Measurements from ENCODE around the gene INTS7. TPM values are rescaled to one million over a fixed set of nuclear protein-coding genes. Genes with fewer than 3 reads are reported as not detected.

The INTS7 gene
- polyA plus RNA-seq, 1 of the 3 experiments (the other 2 are of a cell fraction) = 8.7 TPM

GRCh38 chr1:212044851-212045250 is 9.5 kb upstream of the INTS7 start:
- WGBS (ENCODE audit: low lambda C conversion rate) = 100% methylated on average over 1 of the region's 1 CpG
- Histone ChIP-seq H3K4me2 (no peak overlapping the region), H3K27me3 (ENCODE audit: insufficient read depth) (no peaks in the 10 kb centered on the region), H3K4me3 (ENCODE audit: low read depth in 2 of 2, low read length in 1 of 2) (no peak overlapping the region), H3K27ac (ENCODE audit: low read depth in 2 of 2, low read length in 1 of 2) (no peak overlapping the region), H3K36me3 (replicated peaks in 1 of 2; ENCODE audit: control insufficient read depth in 1 of 2, insufficient read depth in 2 of 2, low read length in 1 of 2) (peaks cover 4 to 5% of the 10 kb centered on the region in 2 experiments), H4K20me1 (ENCODE audit: insufficient read depth) (no peaks in the 10 kb centered on the region), H3K9me2 (no peaks in the 10 kb centered on the region), H3K79me2 (ENCODE audit: insufficient read depth) (peaks cover 64% of the 10 kb centered on the region), H3K9ac (no peak overlapping the region), H3F3A (replicated peaks; ENCODE audit: insufficient read depth) (no peaks in the 10 kb centered on the region), H2AFZ (ENCODE audit: low read depth) (no peak overlapping the region), H3K4me1 (ENCODE audit: control insufficient read depth in 1 of 2, insufficient read depth in 2 of 2, low read depth in 1 of 2, low read length in 1 of 2) (peaks cover 0 to 3% of the 10 kb centered on the region in 2 experiments; a peak in 2 of 4 replicates), H3K9me3 (no peaks in the 10 kb centered on the region)
- POLR2A ChIA-PET = interaction anchor here (1.3 kb wide), 1 partner anchor 10 kb away, joined by 4 read pairs; the partner anchor contains the start of genes DTL and INTS7
- TF ChIP-seq EZH2phosphoT487 (IDR thresholded peaks at IDR 0.05; ENCODE audit: borderline replicate concordance, low read depth) (no peak), JUND (IDR thresholded peaks at IDR 0.05) (no peak)
- DNase-seq = no peak
- CTCF ChIA-PET = interaction anchor here (0.9 to 1.8 kb wide), 5 partner anchors 10 to 575 kb away, joined by 3 to 11 read pairs (median 6); partner anchors contain the start of genes DTL and INTS7

GRCh38 chr1:212042436-212042835 is 7.1 kb upstream of the INTS7 start:
- no peak for DNase-seq
- no peaks in the 10 kb centered on the region for H3K9me3 ChIP-seq
- H3K36me3 ChIP-seq (replicated peaks in 1 of 2; ENCODE audit: control insufficient read depth in 1 of 2, insufficient read depth in 2 of 2, low read length in 1 of 2) = peaks cover 0 to 10% of the 10 kb centered on the region in 2 experiments
- H4K20me1 ChIP-seq (ENCODE audit: insufficient read depth) = no peaks in the 10 kb centered on the region; the same call in 1 of the 2 replicates
- no peaks in the 10 kb centered on the region for H3K9me2 ChIP-seq
- H3F3A ChIP-seq (replicated peaks; ENCODE audit: insufficient read depth) = no peaks in the 10 kb centered on the region
- TF ChIP-seq SMC3 (IDR thresholded peaks at IDR 0.05; ENCODE audit: low read depth, low read length) (no peak), RFX5 (IDR thresholded peaks at IDR 0.05; ENCODE audit: low read length) (no peak), NFIC (IDR thresholded peaks at IDR 0.05; ENCODE audit: borderline replicate concordance) (no peak), RXRA (IDR thresholded peaks at IDR 0.05; ENCODE audit: borderline replicate concordance, low read depth) (no peak), MEF2A (IDR thresholded peaks at IDR 0.05; ENCODE audit: borderline replicate concordance, low read depth) (no peak), FOSL2 (IDR thresholded peaks at IDR 0.05; ENCODE audit: borderline replicate concordance, low read depth) (no peak), SIN3A (IDR thresholded peaks at IDR 0.05; ENCODE audit: borderline replicate concordance, low read depth, low read length) (no peak), TCF12 (IDR thresholded peaks at IDR 0.05) (no peak), IRF3 (IDR thresholded peaks at IDR 0.05; ENCODE audit: low read depth, low read length) (no peak), ELF1 (IDR thresholded peaks at IDR 0.05) (no peak), FOXJ3 (CRISPR knock-in tag; IDR thresholded peaks at IDR 0.05) (no peak), RCOR1 (IDR thresholded peaks at IDR 0.05; ENCODE audit: low read length) (no peak), CTCF (IDR thresholded peaks at IDR 0.05) (no peak), POLR2AphosphoS5 (IDR thresholded peaks at IDR 0.05; ENCODE audit: low read depth, low read length) (no peak), EZH2phosphoT487 (IDR thresholded peaks at IDR 0.05; ENCODE audit: borderline replicate concordance, low read depth) (no peak), RAD21 (IDR thresholded peaks at IDR 0.05; ENCODE audit: low read length) (no peak), PBX3 (IDR thresholded peaks at IDR 0.05) (no peak), USF2 (IDR thresholded peaks at IDR 0.05; ENCODE audit: borderline replicate concordance, low read depth, low read length) (no peak), TEAD4 (IDR thresholded peaks at IDR 0.05; ENCODE audit: borderline replicate concordance, insufficient read depth) (no peak)
- peak overlapping the region; percentile 37; the same call in 1 of the 2 replicates for H2AFZ ChIP-seq (ENCODE audit: low read depth)
- no peak overlapping the region for H3K4me3 ChIP-seq (ENCODE audit: low read depth in 2 of 2, low read length in 1 of 2)
- peak overlapping the region; percentile 2 to 56; a peak in 3 of 4 replicates for H3K27ac ChIP-seq (ENCODE audit: low read depth in 2 of 2, low read length in 1 of 2)
- CTCF ChIA-PET = interaction anchor here (1.0 to 4.4 kb wide), 2 partner anchors 9 to 20 kb away, joined by 3 to 12 read pairs; no protein-coding TSS in a partner anchor
- peaks cover 0 to 13% of the 10 kb centered on the region in 2 experiments; a peak in 3 of 4 replicates for H3K4me1 ChIP-seq (ENCODE audit: control insufficient read depth in 1 of 2, insufficient read depth in 2 of 2, low read depth in 1 of 2, low read length in 1 of 2)
- POLR2A ChIA-PET = interaction anchor here (0.5 kb wide), 1 partner anchor 213 kb away, joined by 3 read pairs; no protein-coding TSS in a partner anchor
- no peak overlapping the region for H3K9ac ChIP-seq
- no peaks in the 10 kb centered on the region for H3K27me3 ChIP-seq (ENCODE audit: insufficient read depth)
- H3K79me2 ChIP-seq (ENCODE audit: insufficient read depth) = peaks cover 85% of the 10 kb centered on the region
- peak overlapping the region; percentile 8; the same call in 1 of the 2 replicates for H3K4me2 ChIP-seq
